Activated CD8-positive, alpha-beta T cell treated with anti-CD3 and anti-CD28 coated beads for 36 hours (primary cell): ENCODE data around the gene CD99. TPM values are rescaled to one million over a fixed set of nuclear protein-coding genes. Genes with fewer than 3 reads are reported as not detected.
A peak's percentile ranks its signal among the peaks of the same experiment; 100 is the strongest.

Experiments
- ATAC-seq: fragments of 200-7000 bp; cut with Tn5 transposase; one replicate; pipeline ENCODE4 v1.10.0; 2021; ENCODE audit warnings: mild to moderate bottlenecking, moderate library complexity
- CTCF ChIA-PET: fragments of 350-600 bp; sonication (Branson Sonifier 250); formaldehyde crosslinking; loops from one replicate; lab custom pipeline; 2021; ENCODE audit warnings: antibody characterized with exemption; lab: Charles Lee
- POLR2A ChIA-PET: fragments of 350-600 bp; sonication (Branson Sonifier 250); formaldehyde crosslinking; loops from one replicate; lab custom pipeline; 2021; ENCODE audit warnings: antibody characterized with exemption; lab: Charles Lee
- DNase-seq: peaks from one replicate; pipeline ENCODE4 v3.0.0-alpha.2; 2020
- H3K27ac Mint-ChIP-seq: one replicate; pipeline ENCODE4 v1.8.0; 2021; ENCODE audit warnings: mild to moderate bottlenecking, mixed read lengths
- H3K27me3 Mint-ChIP-seq: one replicate; pipeline ENCODE4 v1.8.0; 2021; ENCODE audit warnings: mixed read lengths
- H3K36me3 Mint-ChIP-seq: one replicate; pipeline ENCODE4 v1.8.0; 2021; ENCODE audit warnings: low read depth, mixed read lengths
- H3K4me1 Mint-ChIP-seq: one replicate; pipeline ENCODE4 v1.8.0; 2021; ENCODE audit warnings: low read depth, mixed read lengths
- H3K4me3 Mint-ChIP-seq: one replicate; pipeline ENCODE4 v1.8.0; 2021; ENCODE audit warnings: mild to moderate bottlenecking, moderate library complexity, mixed read lengths
- H3K9me3 Mint-ChIP-seq: one replicate; pipeline ENCODE4 v1.8.0; 2021; ENCODE audit warnings: mixed read lengths
- CTCF ChIP-seq: fragments of 200-600 bp; IDR thresholded peaks from one replicate; pipeline ENCODE4 v1.8.0; 2022; ENCODE audit warnings: antibody characterized with exemption, mild to moderate bottlenecking
- intact Hi-C: fragments of 100-400 bp; cut with micrococcal nuclease; formaldehyde crosslinking; loops from one replicate; pipeline ENCODE4 v1.10.0; 2022
- total RNA-seq, 2 experiments: library from RNA; stranded (reverse); gene quantifications; one replicate each; pipeline ENCODE4 v1.2.3, GENCODE V29; 2021

CD99 gene
- total RNA-seq, 2 experiments from 2014 or later, result 121 to 123 TPM

- H3K27ac Mint-ChIP-seq, result peak overlapping the region; percentile 19
These were observed 1.1 kb upstream of the CD99 start for GRCh38 chrX:2689773-2690666.

GRCh38 chrX:2691543-2692220 is 587 bp downstream of the CD99 start:
- Mint-ChIP-seq H3K27me3 (no peaks in the 10 kb centered on the region), H3K9me3 (peaks cover 2% of the 10 kb centered on the region), H3K36me3 (peaks cover 34% of the 10 kb centered on the region), H3K27ac (peak overlapping the region; percentile 98), H3K4me1 (peaks cover 35% of the 10 kb centered on the region), H3K4me3 (peak overlapping the region; percentile 95)
- intact Hi-C loops, result no loop called here
- DNase-seq, result peak; percentile 48
- ChIA-PET CTCF (no interaction called here), POLR2A (no interaction called here)
- TF ChIP-seq CTCF, result no peak
- ATAC-seq, result peak; percentile 1

More at GRCh38 chrX:2689773-2690666, 1.1 kb upstream of the CD99 start:
- CTCF ChIA-PET, result no interaction called here
- POLR2A ChIA-PET, result no interaction called here
- ATAC-seq (no peak), DNase-seq (no peak)
- Mint-ChIP-seq H3K4me3 (peak overlapping the region; percentile 95), H3K27me3 (no peaks in the 10 kb centered on the region), H3K9me3 (no peaks in the 10 kb centered on the region), H3K36me3 (peaks cover 19% of the 10 kb centered on the region), H3K4me1 (peaks cover 22% of the 10 kb centered on the region)
- intact Hi-C loops, result no loop called here
- no peak for TF ChIP-seq CTCF

GRCh38 chrX:2692221-2693112 is 1.4 kb downstream of the CD99 start:
- intact Hi-C loops, result no loop called here
- Mint-ChIP-seq H3K9me3 (peaks cover 2% of the 10 kb centered on the region), H3K27me3 (no peaks in the 10 kb centered on the region), H3K4me1 (peaks cover 43% of the 10 kb centered on the region), H3K4me3 (peak overlapping the region; percentile 95), H3K27ac (peak overlapping the region; percentile 98), H3K36me3 (peaks cover 35% of the 10 kb centered on the region)
- TF ChIP-seq CTCF, result no peak
- ChIA-PET POLR2A (no interaction called here), CTCF (no interaction called here)
- ATAC-seq, result no peak
- no peak for DNase-seq

- Mint-ChIP-seq H3K9me3 (peaks cover 2% of the 10 kb centered on the region), H3K27ac (peak overlapping the region; percentile 98), H3K36me3 (peaks cover 43% of the 10 kb centered on the region), H3K4me3 (peak overlapping the region; percentile 95), H3K27me3 (no peaks in the 10 kb centered on the region), H3K4me1 (peaks cover 52% of the 10 kb centered on the region)
- intact Hi-C loops, result no loop called here
- no peak for ATAC-seq
- no peak for DNase-seq
- ChIA-PET CTCF (no interaction called here), POLR2A (no interaction called here)
- no peak for TF ChIP-seq CTCF
These were observed 2.3 kb downstream of the CD99 start for GRCh38 chrX:2693113-2694002.
